NCI-H1930 (cell line): ENCODE data around the gene LMBRD1.
A peak's percentile ranks its signal among the peaks of the same experiment; 100 is the strongest.
"Not testable (repeated sequence)": the region's sequence is repeated elsewhere in the genome, so short reads cannot be mapped to it uniquely, and the experiment has no call there.

Experiments used
- DNase-seq, 2 experiments: peaks; one replicate each; lab custom pipeline; 2025; lab: John Stamatoyannopoulos, UW

The LMBRD1 gene

DNA sequence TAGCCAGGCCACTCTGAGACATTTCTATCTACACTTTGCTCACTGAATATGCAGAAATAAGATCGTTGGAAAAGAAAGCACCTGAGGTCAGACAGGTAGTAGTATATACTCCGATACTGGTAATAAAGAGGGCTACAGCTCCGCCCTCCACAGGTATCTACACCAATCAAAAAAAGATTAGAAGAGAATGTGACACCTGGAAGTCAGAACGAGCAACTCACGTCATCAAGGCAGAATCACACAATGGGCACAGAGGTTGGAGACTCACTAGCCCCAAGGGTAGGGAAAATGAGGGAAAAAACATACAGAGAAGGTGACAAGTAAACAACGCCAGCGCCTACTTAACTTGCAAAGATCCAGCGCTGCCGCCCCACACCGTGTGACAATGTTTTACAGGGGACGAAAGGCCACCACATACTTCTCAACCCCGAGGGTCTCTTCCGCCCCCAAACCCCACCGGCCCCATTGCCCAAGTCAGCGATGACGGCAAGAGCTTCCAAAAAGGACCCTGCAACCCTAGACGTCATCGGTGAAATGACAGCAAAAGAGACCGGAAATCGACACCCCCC lies 653 bp downstream of the LMBRD1 start:
- peak; percentile 13 to 15 for DNase-seq

DNA sequence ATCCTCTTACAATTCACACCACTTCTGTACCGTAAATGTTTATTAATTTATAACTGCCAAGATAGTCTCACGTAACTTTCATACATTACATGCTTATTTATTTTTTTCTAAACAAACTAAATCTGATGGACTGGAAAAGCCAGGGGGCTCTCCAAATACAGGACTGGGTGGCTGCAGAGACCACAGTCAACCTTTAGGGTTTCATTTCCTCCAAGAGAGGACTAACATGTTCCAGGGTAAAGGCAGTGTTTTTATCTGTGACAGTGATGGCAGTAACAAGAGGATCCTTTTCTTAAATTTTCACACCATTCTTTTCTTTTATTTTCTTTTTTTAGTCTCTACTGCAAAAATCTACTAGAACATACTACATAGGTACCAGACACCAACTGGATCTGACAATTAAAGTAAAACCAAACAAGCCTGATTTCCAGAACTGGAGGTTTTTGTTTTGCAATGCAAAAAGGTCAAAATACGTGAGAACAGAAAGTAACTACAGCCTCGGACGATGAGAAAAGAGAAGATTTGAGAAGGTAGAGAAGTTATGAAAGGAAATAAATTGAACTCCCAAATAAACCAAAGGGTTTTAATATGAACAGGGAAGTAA lies 1.2 kb downstream of the LMBRD1 start:
- no peak for DNase-seq

DNA sequence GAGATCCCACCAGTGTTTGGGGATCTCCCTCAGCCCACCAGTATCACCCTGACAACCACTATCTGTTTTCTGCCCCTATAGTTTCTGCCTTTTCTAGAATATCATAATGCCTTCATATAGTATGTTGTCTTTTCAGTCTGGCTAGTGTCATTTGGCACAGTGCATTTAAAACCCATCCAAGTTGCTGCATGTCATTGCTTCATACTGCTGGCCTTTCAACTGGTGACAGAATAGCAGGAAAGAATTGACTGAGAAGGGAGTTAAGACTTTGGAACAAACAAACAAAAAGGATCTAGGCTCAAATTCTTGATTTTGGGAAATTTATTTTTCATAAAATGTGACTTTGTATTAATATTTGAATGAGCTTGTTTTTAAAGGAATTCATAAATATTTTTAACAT lies 4.5 kb downstream of the LMBRD1 start:
- DNase-seq = no peak

DNA sequence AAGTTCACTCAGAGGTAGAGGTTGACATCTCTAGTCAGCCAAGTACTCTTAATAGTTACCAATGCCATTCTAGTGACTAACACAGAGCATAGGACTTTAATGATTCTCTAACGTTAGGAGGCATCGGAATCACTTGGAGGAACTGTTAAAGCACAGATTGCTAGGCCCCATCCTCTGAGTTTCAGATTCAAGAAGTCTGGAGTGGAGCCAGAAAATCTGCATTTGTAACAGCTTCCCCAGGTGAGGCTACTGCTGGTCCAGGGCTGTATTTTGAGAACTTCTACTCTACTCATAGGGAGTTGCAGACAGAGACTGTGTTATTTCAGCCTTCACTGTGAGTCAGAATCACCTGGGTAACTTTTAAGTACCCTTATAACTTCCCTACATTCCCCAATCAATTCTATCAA lies 5.7 kb downstream of the LMBRD1 start:
- DNase-seq = no peak

DNA sequence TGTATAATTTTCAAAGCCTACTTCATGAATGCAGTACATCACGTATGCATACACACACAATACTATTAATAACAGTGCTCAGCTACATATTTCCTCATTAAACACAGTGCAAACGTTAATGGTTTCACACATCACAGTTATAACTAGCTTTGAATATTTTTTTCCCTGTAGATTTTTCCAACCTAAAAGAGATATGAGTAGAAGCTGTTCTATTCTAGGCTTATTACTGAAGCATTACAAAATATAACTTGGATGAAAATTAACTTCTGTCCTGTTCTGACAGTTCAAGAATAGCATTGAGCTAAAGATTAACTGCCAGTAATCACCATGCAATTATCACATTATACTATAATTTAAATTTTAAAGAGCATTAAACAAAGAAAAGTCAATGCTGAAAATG lies 6.2 kb downstream of the LMBRD1 start:
- DNase-seq = no peak

DNA sequence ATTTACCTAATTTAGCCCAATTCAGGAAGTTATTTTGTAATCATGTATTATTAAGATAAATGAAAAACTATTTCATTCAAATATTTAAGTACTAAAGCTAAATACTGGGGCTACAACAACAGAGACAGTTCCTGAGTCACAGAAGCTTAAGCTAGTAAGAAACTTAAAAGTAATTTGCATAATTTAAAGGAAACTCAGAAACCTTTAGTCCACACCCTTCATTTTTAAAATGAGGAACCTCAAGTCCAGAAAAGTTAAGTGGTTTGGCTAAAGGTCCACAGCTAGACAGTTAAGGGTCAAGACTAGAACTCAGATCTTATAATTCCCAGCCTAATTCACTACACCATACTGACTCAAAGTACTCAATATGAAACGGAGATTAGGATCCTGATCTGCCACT lies 7.2 kb downstream of the LMBRD1 start:
- no peak for DNase-seq

DNA sequence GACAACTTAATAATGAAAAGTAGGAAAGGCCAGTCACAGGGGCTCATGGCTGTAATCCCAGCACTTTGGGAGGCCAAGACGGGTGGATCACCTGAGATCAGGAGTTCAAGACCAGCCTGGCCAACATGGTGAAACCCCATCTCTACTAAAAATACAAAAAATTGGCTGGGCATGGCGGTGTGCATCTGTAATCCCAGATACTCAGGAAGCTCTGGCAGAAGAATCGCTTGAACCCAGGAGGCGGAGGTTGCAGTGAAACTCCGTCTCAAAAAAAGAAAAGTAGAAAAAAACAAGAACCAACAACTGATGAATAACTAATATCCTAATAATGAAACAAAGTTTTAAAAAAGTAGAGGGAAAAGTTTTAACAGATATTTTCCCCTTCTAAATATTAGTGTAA lies 9.4 kb downstream of the LMBRD1 start:
- not testable (repeated sequence) for DNase-seq

DNA sequence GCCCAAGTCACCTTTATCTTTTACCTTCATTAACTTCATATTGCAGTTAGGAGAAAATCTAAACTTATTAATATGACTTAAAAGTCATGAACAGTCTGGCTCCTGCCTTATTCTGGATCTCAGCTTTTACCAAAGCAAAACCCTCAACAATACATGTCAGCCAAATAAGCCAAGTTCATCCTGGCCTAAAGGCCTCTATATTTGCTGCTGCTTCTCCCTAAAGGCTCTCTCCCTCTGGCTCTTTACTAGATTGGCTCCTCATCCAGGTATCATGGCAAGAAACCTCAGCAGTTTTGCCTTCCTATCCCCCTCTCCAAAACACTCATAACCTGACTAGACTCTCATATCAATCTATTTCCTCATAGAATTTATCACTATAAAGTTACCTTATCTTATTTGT lies 11.1 kb downstream of the LMBRD1 start:
- no peak for DNase-seq

DNA sequence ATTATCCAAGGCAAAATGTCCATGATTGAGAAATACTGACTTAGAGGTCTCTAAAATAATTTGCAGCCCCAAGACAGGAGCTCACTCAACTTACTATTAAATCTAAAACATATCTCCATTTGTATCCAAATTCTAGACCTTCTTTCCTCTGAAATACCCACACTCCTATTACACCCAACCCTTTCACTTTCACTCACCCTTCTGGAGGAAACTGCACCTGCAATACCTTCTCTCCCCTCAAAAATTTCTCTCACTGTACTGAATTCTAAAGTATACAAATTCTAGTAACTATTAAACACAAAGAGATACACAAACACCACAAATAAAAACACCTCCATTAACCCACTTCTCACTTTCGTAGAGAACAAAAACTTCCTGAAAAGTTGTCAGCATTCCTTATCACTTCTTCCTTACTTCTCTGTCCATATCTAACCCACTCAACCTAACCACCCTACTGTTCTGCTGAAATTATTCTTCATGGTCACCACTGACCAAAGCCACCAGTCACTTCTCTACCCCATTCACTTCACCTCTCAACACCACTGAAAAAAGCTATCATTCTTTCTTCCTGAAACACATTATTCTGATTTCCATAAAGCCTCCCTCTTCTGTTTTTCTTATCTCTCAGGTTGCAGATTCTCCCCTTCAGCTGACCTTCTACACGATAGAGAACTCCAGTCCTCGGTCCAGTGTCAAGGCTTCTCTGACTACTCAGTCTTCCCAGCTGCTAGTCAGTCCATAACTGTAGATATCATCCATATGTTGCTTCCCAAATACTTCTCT lies 12.0 kb downstream of the LMBRD1 start:
- no peak for DNase-seq

DNA sequence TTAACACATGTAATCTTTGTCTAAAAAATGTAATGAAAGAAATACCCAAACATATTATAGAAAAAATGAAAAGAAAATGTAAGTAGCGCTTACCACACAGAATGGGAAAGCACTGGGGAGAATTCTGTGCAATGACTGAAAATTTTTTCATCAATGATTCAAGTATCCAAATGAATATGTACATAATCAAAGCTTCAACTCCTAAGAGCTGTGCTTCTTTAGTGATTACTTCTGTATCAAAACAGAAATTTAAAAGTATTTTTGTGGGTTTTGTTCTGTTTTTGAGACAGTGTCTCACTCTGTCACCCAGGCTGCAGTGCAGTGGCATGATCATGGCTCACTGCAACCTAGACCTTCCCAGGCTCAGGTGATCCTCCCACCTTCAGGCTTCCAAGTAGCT lies 13.7 kb downstream of the LMBRD1 start:
- DNase-seq = no peak

DNA sequence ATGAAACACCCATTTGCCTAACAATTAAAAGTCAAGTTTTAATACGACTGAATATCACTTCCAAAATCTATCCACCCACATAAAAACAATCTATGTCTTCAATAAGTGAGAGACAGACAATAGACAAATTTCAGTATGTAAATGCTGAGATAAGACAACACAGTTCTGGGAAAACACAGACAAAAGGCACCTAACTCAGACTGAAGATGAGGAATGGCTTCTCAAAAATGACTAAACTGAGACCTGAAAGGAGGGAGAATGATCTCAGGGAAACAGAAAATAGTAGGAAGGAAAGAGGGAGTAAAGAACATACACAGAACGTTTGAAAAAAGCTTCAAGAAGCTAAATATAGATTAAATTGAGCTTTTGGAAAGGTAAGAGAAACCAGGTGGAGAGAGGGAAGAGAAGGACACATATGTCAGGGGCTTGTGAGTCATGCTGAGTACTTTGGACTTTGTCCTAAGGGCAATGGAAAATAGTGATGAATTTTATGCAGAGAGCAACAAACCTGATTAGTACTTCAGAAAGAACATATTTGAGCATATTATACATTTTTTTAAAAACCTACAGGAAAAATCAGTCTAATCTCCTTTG lies 16.1 kb downstream of the LMBRD1 start:
- no peak for DNase-seq

DNA sequence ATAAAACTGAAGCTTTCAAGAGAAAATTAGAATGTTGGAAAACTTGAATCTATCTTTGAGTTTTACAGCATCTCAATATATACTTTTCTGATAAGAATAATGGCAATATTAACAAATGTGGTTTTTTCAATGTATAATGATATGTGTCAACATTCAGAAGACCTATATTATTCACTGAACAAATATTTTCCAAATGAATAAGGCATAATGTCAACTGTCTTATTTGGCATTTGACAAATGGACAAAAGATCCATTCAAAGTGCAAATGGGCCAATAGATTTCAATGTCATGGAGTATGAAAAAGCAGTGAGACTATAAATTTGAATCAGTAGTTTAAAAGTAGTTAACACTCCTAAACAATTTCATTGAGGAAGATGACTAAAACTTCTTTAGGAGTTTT lies 20.9 kb downstream of the LMBRD1 start:
- DNase-seq = no peak

DNA sequence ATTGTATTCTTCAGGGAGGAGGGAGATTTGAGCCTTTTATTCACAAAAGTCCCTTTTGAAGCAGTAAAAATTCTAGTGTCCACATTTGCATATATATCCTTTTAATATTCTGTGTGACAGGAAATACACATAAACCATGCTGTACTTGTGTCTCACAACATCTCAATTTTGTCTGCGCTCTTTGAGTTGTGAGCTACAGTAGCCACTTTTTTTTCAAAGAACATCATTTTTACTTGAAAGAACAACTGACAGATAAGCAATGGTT lies 21.3 kb downstream of the LMBRD1 start:
- DNase-seq = no peak

DNA sequence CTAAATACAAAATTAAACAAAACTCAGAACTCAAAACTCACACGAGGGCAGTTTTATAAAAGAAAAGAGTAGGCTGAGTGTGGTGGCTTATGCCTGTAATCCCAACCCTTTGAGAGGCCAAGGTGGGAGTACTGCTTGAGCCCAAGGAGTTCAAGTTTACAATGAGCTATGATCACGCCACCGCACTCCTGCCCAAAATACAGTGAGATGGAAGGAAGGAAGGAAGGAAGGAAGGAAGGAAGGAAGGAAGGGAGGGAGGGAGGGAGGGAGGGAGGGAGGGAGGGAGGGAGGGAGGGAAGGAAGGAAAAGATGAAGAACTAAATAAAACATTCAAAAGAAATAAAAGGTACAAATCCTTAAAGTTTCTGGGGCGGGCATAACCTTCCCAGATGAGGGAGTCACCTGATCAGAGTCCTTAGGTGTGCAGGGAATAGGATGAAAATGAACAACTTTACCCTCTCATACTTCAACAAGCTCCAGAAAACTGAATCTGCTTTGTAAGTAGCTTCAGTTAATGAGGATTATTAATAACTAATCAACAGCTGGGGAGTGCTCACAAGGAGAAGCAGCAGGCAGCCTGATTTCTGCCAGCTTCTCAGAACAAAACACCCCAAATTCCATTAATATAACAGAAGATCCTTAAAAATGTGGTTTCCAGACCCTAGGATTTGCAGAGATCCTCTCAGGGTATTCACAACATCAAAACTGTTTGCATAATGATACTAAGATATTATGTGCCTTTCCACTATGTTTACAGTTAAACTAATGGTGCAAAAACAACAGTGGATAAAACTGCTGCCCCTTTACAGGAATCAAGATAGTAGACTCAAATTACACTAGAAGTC lies 21.8 kb downstream of the LMBRD1 start:
- no peak for DNase-seq

DNA sequence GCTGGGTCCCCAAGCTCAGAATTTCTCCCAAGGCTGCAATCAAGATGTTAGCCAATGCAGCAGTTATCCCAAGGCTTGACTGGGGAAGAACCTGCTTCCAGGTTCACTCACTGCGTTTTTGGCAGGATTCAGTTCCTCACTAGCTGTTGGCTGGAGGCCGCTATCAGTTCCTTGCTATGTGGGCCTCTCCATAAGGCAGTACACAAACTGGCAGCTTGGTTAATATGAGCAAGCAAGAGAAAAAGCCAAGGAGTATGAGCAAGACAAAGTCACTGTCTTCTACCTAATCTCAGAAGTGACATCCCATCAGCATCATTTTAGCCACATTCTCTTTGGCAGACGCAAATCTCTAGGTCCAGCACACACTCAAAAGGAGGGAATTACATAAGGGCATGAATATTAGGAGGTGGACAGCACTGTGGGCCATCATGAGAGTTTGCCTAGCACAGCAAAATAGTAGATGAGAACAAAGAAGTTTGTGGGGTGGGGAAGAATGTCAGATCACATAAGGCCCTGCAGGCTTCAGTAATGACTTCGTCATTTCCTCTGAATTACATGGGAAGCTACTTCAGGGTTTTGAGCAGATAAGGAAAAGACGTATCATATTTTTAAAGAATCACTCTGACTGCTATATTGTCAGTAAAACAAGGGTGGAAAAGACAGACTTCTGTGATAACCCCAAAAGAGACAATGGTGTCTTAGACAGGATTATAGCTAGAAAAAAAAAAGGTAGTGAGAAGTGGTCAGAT lies 25.5 kb downstream of the LMBRD1 start:
- no peak for DNase-seq

DNA sequence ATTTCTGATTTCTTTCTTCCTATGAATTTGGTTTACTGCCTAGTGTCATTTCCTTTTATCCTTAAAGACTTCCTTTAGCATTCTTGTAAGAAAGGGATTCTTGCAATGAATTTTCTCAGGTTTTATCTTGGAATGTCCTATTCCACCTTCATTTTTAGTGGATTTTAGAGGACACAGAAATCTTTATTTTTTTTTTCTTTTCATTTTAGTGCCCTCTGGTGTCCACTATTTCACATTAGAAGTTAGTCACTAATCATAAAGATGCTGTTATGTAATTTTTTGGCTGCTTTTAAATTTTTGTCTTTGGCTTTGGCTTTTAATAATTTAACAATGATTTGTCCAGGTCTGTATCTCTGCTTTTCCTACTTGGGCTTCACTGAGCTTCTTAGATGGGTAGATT lies 28.1 kb downstream of the LMBRD1 start:
- no peak for DNase-seq

DNA sequence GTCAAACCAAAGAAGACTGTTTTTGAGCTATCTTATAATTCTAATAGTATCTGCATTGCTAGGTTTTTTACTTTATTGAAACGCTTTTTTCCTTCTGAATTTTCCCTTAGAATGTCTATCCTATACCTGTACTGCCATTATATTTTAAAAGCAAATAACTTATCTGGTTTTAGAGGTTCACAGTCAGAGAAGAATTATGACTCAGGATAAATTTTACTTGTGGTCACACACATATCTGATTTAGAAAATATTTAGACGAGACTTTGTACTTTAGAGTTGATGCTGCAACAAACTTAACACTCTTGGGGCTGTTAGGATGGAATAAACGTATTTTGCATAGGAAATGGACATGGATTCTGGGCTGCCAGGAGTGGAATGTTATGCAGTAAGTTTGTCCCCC lies 33.0 kb downstream of the LMBRD1 start:
- no peak for DNase-seq

DNA sequence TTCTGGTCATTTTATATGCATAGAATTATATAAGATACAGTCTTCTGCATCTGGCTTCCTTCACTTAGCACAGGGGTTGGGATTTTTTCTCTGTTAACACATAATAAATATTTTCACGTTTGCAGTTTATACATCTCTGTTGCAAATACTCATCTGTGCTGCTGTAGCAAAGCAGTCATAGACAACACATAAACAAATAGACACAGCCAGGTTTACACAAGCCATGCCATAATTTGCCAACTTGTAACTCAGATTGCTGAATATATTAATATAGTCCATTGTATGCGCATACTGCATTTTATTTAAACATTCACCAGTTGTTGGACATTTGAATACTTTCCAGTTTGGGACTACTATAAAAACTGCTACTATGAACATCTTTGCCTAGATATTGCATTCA lies 35.0 kb downstream of the LMBRD1 start:
- DNase-seq = no peak

DNA sequence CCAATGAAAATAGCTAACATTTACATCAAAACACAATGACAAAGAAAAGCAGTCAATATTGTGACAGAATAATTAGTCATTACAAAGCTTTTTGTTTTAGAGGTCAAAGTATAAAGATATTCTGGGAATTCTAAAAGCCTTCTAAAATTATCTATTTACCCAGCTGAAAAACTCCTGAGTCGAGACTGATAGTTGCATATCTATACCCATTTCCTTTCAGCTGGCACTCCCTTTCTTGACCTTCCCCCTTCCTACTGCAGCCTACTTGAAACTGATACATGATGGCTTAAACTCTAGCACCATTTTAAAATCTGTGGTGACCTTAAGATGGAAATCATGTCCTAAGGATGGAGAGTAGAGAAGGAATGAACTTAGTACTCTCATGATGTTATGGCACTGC lies 38.6 kb downstream of the LMBRD1 start:
- DNase-seq = no peak

DNA sequence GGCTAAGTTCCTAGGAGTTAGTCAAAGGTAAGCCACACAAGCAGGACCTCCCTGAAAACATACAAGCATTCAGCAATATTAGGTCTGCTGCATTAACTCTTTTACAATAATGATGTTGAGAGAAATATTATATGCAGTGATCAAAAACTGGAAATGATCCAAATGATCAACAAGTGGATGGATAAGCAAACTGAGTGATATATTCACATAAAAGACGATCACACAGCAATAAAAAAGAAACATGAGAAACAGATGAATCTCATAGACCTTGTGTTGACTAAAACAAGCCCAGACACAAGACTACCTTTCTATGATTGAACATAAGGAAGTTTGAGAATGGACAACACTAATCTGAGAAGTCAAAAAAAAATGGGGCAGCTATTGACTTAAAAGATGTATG lies 39.9 kb downstream of the LMBRD1 start:
- DNase-seq = no peak

DNA sequence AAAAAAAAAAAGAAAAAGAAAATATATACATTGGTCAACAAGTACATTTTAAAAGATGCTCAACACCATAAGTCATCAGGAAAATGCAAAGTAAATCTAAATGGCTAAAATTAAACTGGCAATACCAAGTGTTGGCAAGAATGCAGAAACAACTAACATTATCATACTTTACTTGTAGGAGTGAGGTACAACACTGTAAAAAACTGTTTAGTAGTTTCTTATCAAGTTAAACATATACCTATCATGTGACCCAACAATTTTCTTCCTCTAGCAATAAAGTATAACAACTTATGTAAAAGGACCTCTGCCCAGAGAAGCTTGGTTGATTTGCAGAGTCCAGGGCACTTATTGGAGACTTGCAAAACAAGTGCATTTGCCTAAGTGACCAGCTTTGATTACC lies 40.4 kb downstream of the LMBRD1 start:
- DNase-seq = no peak

DNA sequence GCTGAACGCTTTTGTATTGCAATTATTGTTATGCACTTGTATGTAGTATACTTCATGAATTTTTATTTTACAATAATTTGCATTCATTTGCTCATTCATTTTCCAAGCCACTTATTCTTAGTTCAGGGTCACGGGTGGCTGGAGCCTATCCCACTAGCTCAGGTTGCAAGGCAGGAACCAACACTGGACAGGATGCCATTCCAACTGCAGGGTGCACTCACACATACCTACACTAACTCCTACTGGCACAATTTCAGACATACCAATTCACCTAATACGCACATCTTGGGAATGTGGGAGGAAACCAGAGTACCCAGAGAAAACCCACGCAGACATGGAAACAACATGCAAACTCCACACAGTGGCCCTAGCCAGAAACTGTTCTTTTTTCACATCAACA lies 61.8 kb downstream of the LMBRD1 start:
- DNase-seq = no peak
